HepG2 (cell line): ENCODE results near the gene ENTPD6. TPM values are rescaled to one million over a fixed set of nuclear protein-coding genes. Genes with fewer than 3 reads are reported as not detected.

ENCODE experiments used
- ARNT2 ChIP-seq: sonication (generic); formaldehyde crosslinking; IDR thresholded peaks from 2 replicates; pipeline ENCODE4 v1.8.0; 2022; ENCODE audit warnings: mild to moderate bottlenecking, low read depth, missing genetic modification reagents, moderate library complexity
- CSRNP2 ChIP-seq: sonication (generic); formaldehyde crosslinking; conservative IDR thresholded peaks from 2 replicates; pipeline ENCODE4 v1.8.0; 2022; ENCODE audit warnings: low read depth, missing genetic modification reagents
- FOXP4 ChIP-seq: sonication (generic); formaldehyde crosslinking; IDR thresholded peaks from 2 replicates; pipeline ENCODE4 v1.4.0; 2020; ENCODE audit warnings: missing genetic modification reagents
- GATA4 ChIP-seq: sonication (generic); IDR thresholded peaks from 2 replicates; pipeline ENCODE4 v1.6.1; 2016; ENCODE audit warnings: antibody characterized with exemption, low read depth, borderline replicate concordance
- JARID2 ChIP-seq: sonication (generic); formaldehyde crosslinking; IDR thresholded peaks from 2 replicates; pipeline ENCODE4 v1.8.1; 2023; ENCODE audit warnings: missing genetic modification reagents, inconsistent platforms; ENCODE audit not compliant: insufficient replicate concordance
- LBX2 ChIP-seq: sonication (generic); formaldehyde crosslinking; IDR thresholded peaks from 2 replicates; pipeline ENCODE4 v1.5.0; 2020; ENCODE audit warnings: missing genetic modification reagents, mild to moderate bottlenecking, borderline replicate concordance
- MTA1 ChIP-seq: sonication (generic); formaldehyde crosslinking; IDR thresholded peaks from 2 replicates; pipeline ENCODE4 v1.4.0; 2020; ENCODE audit warnings: missing genetic modification reagents, mild to moderate bottlenecking, borderline replicate concordance
- NKX3-1 ChIP-seq: sonication (generic); formaldehyde crosslinking; IDR thresholded peaks from 2 replicates; pipeline ENCODE4 v1.5.0; 2020; ENCODE audit warnings: missing genetic modification reagents
- PCBP2 ChIP-seq: fragments of 200-400 bp; formaldehyde crosslinking; optimal IDR thresholded peaks from 2 replicates; pipeline ENCODE3; 2018; ENCODE audit warnings: low read length, low read depth; ENCODE audit not compliant: poor library complexity, severe bottlenecking
- THAP11 ChIP-seq: IDR thresholded peaks from 2 replicates; pipeline ENCODE4 v1.6.1; 2016; ENCODE audit warnings: missing biosample characterization, missing genetic modification reagents
- TMF1 ChIP-seq: sonication (generic); formaldehyde crosslinking; IDR thresholded peaks from 2 replicates; pipeline ENCODE4 v1.8.1; 2022; ENCODE audit warnings: low read depth, missing genetic modification reagents
- ZC3H13 ChIP-seq: sonication (generic); formaldehyde crosslinking; IDR thresholded peaks from 2 replicates; pipeline ENCODE4 v1.8.1; 2023; ENCODE audit warnings: mild to moderate bottlenecking, missing genetic modification reagents, moderate library complexity
- ZHX2 ChIP-seq, 2 experiments: sonication (generic) in 1 of 2; formaldehyde crosslinking in 1 of 2; IDR thresholded peaks; 2 replicates each; pipeline versions ENCODE4 v1.6.1 to v1.9.0; 2014 to 2022; ENCODE audit warnings: antibody characterized with exemption in 1 of 2, borderline replicate concordance in 1 of 2, inconsistent platforms in 1 of 2, low read depth in 1 of 2, missing genetic modification reagents in 1 of 2
- ZNF451 ChIP-seq: sonication (generic); formaldehyde crosslinking; IDR thresholded peaks from 2 replicates; pipeline ENCODE4 v1.5.0; 2020; ENCODE audit warnings: mild to moderate bottlenecking, missing genetic modification reagents
- ZNF547 ChIP-seq: sonication (generic); formaldehyde crosslinking; IDR thresholded peaks from 2 replicates; pipeline ENCODE4 v1.5.1; 2020; ENCODE audit warnings: mild to moderate bottlenecking, missing genetic modification reagents
- ZNF7 ChIP-seq: IDR thresholded peaks from 2 replicates; pipeline ENCODE4 v1.6.1; 2016; ENCODE audit warnings: missing biosample characterization, missing genetic modification reagents
- ZNF724P ChIP-seq: sonication (generic); formaldehyde crosslinking; IDR thresholded peaks from 2 replicates; pipeline ENCODE4 v1.8.0; 2022; ENCODE audit warnings: missing genetic modification reagents, borderline replicate concordance
- ZNF792 ChIP-seq: IDR thresholded peaks from 2 replicates; pipeline ENCODE4 v1.6.1; 2016
- polyA plus RNA-seq, 8 experiments: library from polyadenylated mRNA; depleted of rRNA in 3 of 8; stranded (reverse) in 7 of 8; unstranded in 1 of 8; fragments of >200 nt; fragmentation: Illumina TruSeq in 4 of 8; extraction: Trizol in 4 of 8; gene quantifications; 2 replicates each; pipeline versions ENCODE4 v1.2.1 to v1.2.3, GENCODE V29; 2011 to 2016; ENCODE audit warnings: low read depth in 4 of 8, missing spikeins in 1 of 8, mixed read lengths in 1 of 8; ENCODE audit not compliant: insufficient read depth in 1 of 8
- total RNA-seq, 5 experiments: library from RNA; depleted of rRNA; stranded (reverse); fragments of >200 nt; fragmentation: Illumina TruSeq; extraction: Trizol; gene quantifications; 2 replicates each; pipeline ENCODE4 v1.2.3, GENCODE V29; 2016; ENCODE audit warnings: low read depth in 1 of 5

ENTPD6 gene
- total and polyA plus RNA-seq, 2 of the 13 experiments (the other 11 are each of a cell fraction or from before 2014, with no cell fraction given), result 164 to 172 TPM

- TF ChIP-seq ZNF451 (CRISPR knock-in tag) (0 out of 2 replicates have a peak, but pooled peaks have one; percentile 25), MTA1 (no peak), ARNT2 (CRISPR knock-in tag) (0 out of 2 replicates have a peak, but pooled peaks have one; percentile 6), ZNF547 (CRISPR knock-in tag) (peak; percentile 77), JARID2 (CRISPR knock-in tag) (no peak), ZNF724P (CRISPR knock-in tag) (0 out of 2 replicates have a peak, but pooled peaks have one; percentile 29), PCBP2 (no peak), ZC3H13 (CRISPR knock-in tag) (no peak; the same call in 1 of the 2 replicates), FOXP4 (CRISPR knock-in tag) (peak; percentile 47; the same call in 1 of the 2 replicates), THAP11 (no peak), GATA4 (no peak), TMF1 (CRISPR knock-in tag) (no peak), ZHX2 (IDR thresholded peaks at IDR 0.05; ENCODE audit: low read depth) (no peak; the same call in 1 of the 2 replicates), ZHX2 (CRISPR knock-in tag; IDR thresholded peaks at IDR 0.05; ENCODE audit: borderline replicate concordance) (no peak; the same call in 1 of the 2 replicates), ZNF7 (CRISPR knock-in tag) (0 out of 2 replicates have a peak, but pooled peaks have one; percentile 28), LBX2 (CRISPR knock-in tag) (0 out of 2 replicates have a peak, but pooled peaks have one; percentile 56), CSRNP2 (peak; percentile 71; the same call in 1 of the 2 replicates), NKX3-1 (CRISPR knock-in tag) (no peak; the same call in 1 of the 2 replicates), ZNF792 (CRISPR knock-in tag) (no peak)
These were observed 52.0 kb downstream of the ENTPD6 start (continued) for GRCh38 chr20:25247518-25247955.
